Stimulated activated CD8-positive, alpha-beta memory T cell treated with anti-CD3 and anti-CD28 coated beads, Interleukin-12 subunit alpha, Interleukin-12 subunit beta, amount 100 ng/mL, for 24 hours (primary cell): Measurements from ENCODE around the gene CCN5.
"Not testable (repeated sequence)": the region's sequence is repeated elsewhere in the genome, so short reads cannot be mapped to it uniquely, and the experiment has no call there.

Source experiments
- DNase-seq: peaks from one replicate; pipeline ENCODE4 v3.0.0-alpha.2; 2020; ENCODE audit errors: extremely low read depth

CCN5 gene, protein sequence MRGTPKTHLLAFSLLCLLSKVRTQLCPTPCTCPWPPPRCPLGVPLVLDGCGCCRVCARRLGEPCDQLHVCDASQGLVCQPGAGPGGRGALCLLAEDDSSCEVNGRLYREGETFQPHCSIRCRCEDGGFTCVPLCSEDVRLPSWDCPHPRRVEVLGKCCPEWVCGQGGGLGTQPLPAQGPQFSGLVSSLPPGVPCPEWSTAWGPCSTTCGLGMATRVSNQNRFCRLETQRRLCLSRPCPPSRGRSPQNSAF

DNA sequence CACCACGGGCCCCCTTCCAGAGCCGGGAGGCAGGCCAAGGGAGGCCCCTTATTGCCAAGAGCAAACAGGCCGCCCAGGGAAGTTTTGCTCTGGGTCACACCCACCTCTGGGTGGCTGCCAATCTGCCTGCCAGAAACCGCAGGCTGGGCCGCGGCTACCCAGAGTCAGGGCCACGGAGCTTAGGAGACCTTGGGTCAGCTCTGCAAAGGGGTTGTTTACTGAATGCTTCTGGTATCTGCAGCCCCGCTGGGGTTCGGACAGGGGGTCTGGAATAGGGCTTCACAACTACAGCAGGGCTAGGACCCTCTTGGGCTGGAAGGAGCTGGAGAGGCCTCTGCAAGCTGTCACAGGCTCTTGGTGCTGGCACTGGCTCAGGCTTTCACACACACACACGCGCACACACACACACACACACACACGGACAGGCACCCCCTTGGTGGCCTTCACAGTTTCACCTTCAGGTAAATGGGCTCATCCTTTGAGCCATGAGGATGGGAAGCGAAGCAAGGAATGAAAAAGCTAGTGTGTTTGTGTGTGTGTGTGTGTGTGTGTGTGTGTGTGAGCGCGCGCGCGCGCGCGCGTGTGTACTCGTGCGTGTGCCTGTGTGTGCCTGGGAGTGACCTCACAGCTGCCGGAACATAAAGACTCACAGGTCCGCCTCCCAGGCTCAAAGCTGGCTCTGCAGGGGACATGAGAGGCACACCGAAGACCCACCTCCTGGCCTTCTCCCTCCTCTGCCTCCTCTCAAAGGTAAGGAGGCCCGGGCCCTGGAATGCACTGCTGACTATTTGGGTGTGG is at the start of gene CCN5:
Gene CCN5, plus strand, starts transcription at position 669 of the 798 bp plus-strand sequence. Its CDS starts 22 bp downstream, at position 691.
- DNase-seq = no peak

DNA sequence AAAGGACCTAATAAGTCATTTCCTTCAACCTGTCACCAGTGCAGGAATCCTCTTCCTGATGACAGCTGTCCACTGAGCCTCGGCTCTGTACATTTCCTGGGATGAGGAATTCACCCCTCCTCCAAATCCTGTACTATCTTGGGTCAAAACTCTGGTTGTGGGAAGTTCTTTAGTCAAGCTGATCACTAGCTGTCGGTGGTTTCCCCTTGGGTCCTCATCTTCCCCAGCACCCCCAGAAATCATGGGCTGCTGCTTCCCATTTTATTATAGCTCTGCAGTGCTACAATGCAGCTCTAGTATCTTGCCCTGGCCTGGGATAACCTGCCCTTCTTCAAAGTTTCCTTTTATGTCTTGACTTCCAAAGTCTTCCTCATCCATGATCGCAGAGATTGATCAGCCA is 49.1 kb upstream of the CCN5 start:
- no peak for DNase-seq

DNA sequence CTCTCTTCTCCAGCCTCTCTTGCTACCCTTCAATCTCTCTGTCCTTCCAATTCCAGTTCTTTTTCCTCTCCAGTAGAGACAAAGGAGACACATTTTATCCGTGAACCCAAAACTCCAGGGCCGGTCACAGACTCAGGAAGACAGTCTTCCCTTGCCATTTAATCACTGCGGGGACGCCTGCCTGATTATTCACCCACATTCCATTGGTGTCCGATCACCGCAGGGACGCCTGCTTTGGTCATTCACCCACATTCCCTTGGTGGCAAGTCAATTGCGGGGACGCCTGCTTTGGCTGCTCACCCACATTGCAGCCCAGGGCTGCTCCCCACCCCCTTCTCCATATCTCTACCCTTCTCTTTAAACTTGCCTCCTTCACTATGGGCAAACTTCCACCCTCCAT is 44.3 kb upstream of the CCN5 start:
- not testable (repeated sequence) for DNase-seq

DNA sequence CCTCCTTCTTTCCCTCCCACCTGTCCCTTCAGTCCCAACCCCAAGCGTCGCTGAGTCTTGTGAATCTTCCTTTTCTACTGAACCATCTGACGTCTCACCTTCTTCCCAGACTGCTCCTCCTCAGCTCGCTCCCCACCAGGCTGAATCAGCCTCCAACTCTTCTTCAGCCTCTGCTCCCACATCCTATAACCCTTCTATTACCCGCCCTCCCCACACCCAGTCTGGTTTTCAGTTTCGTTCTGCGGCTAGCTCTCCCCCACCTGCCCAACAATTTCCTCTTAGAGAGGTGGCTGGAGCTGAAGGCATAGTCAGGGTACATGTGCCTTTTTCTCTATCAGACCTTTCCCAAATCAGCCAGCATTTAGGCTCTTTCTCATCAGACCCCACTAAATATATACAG is 43.6 kb upstream of the CCN5 start:
- not testable (repeated sequence) for DNase-seq

DNA sequence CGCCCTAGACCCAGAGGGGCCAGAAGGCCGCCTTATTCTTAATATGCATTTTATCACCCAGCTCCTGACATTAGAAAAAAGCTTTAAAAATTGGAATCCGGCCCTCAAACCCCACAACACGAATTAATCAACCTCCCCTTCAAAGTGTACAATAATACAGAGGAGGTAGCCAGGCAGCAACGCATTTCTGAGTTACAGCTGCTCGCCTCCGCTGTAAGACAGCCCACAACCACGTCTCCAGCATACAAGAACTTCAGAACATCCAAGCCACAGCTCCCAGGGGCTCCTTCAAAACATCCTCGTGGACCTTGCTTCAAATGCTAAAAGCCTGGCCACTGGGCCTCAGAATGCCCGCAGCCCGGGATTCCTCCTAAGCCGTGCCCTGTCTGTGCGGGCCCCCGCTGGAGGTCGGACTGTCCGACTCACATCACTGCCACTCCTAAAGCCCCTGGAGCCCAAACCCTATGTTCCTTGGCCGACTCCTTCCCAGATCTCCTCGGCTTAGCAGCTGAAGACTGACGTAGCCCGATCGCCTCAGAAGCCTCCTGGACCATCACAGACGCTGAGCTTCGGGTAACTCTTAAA is 42.8 kb upstream of the CCN5 start:
- DNase-seq = not testable (repeated sequence)

DNA sequence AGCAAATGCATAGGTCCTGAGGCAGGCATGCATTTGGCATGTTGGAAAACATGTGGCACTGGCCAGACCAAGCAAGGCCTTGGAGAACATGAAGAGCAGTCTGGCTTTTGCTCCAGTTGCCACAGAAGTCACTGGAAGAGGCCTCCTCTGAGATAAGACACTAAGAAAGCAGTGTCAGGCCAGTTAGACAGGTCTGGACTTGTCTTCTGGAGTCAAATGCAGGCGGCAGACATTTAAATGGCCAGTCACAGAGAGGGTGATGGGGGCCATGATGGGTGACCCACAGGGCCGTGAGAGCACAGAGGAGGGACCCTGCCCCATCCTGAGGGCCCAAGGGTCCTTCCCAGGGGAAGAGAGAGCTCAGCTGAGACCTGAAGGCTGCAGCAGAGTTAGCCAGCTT is 36.9 kb upstream of the CCN5 start:
- DNase-seq = no peak

DNA sequence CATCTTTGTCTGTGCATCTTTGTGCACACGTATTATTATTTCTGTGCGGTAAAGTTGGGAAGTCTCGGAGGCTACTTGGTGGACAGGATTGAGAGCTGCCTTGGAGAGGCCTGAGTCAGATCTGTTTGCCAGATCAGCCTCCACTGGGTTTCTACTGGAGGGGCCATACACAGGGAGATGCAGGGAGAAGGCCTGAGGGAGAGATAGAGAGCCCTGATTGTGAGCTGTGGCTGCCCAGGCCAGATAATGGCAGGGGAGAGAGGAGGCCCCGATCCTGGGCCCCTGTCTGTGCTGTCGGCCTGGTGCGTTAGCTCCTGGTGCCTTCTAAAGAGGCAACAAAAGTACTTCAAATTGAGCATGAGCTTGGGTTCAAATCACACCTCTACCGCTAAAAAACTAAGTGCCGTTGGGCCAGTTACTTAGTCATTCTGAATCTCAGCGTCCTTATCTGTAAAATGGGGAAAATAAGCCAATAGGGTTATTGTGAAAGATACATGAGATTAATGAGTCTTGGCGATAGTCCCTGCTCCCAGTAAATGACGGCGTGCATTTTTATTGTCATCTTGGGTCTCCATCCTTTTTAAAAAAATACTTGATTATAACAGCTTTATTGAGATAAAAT is 36.1 kb upstream of the CCN5 start:
- no peak for DNase-seq

DNA sequence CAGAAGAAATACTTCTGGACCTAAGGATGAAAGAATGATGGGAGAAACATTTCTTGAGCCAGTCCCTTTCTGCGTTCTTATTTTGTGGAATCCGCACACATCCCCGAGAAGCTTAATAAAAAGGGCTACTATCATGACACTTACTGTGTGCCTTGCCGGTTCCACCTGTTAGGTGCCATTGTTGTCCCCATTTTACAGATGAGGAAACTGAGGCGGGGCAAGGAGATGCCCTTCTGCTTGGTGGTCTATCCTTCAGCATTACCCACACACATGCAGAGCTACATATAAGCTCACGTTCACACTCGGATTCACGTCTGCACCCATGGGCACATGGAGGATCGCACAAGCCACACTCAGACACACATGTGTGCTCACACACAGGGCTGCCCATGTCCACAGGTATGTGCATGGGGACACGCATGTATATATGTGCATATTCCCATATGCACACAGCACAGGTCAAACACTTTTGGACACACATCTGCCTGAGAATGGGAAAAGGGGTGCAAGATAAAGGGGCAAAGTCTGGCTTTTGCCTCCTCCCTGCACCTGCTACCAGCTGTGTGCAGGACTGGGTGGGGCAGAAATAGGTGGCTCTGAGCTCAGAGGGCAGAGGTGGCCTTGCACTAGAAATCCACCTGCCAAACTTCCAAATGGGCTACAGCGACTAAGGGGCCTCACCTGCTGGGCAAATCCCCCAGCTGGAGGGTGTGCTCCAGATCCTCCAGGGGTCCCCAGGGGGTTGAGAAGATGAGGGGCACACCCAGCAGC is 33.2 kb upstream of the CCN5 start:
- no peak for DNase-seq

DNA sequence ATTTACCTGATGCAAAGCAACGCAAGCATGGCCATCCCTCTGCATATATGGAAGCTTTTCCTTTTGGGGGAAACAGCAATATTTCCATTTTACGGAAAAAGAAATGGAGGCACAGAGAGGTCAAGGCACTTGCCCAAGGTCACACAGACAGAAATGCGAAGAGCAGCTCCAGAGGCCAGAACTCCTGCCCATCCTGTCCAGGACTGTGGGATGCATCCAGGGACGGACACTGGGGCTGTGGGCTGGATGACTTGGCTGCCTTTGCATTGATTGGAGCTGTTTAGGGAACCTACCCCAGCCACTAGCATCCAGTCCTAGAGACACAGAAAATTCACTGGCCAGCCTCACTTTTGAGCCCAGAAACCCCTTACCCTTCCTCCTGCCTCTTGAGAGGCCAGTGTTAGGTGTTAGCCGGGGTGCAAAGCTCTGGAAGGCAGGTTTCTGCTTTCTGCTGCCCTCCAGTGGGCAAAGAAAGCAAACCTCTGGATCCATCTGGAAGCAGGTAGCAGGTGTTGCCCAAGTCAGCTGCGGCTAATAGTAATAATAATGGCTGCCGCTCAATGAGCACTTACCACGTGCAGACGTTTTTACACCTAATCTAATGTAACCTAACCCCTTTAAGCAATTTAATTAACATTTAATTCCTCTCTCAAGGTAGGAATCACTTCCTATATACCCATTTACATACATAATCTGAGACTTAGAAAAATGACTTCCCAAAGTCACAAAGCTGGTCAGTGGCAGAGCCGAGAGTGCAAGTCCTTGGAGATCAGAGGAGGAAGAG is 31.7 kb upstream of the CCN5 start:
- DNase-seq = peak; percentile 7

DNA sequence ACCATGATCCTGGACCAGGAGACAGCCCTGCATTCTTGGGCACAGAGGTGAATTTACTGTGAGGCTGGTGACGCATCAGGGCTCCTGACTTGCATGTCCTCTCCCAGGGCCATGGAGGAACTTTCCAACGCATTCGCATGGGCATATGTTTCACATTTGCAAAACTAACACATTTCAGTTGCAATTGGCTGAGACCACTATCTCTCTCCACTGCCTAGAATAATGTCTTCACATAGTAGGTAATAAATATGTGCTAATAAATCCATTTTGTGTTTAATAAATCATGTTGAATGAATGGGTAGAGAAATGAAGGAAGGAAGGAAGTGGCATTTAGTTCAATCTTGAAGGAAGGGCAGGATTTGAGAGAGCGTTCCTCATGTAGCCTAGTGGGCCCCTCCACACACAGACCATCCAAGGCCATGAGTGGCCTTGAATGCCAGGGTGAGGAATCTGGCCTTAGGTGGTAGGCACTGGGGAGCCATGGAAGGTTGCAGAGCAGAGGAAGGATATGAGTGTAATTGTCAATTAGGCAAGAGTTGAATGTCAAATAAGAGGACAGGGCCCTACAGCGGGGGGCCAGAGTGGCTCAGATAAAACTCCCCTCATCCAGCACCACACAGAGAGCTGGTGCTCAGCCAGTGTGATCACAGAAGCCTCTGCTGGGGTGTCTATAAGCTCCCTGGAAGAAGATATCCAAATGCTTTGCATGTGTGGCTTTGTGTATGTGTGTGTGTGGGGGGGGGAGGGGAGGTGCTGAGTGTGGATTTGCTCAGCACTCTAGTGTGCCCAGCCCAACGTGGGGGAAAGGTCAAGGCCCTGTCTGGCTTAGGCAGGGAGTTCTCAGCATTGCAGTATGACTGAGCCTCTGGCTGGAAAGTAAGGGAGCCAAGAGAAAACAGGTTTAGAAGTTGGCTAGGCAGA is 30.9 kb upstream of the CCN5 start:
- no peak for DNase-seq

DNA sequence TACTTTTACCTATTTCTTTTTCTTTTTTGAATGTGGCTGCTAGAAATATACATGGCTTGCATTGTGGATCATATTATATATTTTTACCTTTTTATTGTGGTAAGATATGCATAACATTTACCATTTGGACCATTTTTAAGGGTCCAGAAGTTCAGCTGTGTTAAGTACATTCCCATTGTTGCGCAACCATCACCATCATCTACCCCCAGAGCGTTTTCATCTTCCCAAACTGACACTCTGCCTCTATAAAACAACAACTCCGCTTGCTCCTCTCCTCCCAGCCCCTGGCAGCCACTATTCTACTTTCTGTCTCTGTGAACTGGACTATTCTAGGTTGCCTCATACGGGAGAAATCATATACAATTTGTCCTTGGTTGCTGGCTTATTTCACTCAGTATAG is 28.2 kb upstream of the CCN5 start:
- DNase-seq = no peak

DNA sequence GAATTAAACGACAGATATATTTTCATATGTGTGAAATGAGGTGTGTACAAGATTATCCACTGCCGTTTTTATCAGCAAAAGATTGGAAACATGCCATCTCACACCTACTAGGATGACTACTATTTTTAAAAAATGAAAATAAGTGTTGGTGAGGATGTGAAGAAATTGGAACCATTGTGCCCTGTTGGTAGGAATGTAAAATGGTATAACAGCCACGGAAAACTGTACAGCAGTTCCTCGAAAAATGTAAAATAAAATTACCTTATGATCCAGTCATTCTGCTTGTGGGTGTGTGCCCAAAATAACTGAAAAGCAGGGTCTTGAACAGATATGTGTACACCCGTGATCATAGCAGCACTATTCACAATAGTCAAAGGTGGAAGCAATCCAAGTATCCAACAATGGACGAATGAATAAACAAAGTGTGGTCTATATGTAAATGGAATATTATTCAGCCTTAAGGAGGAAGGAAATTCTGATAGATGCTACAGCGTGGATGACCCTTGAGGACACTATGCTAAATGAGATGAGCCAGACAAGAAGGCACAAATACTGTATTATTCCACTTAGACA is 27.0 kb upstream of the CCN5 start:
- no peak for DNase-seq

DNA sequence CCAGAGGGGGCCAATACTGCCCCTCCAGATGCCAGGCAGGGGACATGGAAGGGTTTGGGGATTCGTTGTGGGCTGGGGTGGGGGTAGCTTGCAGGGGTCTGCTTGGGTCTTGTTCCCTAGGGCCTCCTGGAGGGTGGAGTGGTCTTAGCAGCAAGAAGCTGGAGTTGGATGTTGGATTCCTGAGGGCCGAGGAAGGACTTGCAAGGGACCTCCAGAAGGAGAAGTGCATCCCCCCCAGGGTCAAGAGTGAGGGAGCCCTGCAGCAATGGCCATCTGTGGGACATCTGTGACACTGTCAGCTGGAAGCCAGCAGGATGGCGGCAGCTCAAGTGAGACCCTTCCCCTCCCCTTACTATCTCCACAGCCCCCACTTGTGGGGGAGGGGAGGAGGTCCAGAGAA is 25.4 kb upstream of the CCN5 start:
- DNase-seq = no peak

DNA sequence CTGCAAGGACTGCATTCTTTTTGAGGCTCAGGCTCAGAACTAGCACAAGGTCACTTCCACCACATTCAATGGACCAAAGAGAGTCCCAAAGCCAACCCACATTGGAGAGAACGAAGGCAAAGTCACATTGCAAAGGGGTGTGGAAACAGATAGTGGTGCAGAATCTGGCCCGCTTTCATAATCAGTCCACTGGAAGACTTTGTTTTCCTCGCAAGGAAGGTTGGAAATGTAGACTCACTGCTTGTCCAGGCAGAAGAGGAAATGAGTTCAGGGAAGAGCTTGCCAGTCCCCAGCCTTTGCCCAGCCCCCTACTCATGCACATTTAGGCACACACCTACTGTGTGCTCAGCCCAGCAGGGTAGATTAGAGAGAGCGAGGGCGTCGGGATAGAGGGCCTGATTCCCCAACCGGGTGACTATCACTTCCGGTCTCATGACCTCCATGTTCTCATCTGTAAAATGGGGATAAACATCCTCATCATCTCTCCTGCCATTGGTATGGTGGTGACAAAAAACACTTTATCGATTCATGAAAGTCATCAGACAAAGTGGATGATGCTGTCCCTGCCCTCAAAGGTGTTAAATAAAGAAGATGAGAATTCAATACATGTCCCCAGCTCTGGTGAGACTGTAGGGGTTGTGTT is 24.3 kb upstream of the CCN5 start:
- no peak for DNase-seq

DNA sequence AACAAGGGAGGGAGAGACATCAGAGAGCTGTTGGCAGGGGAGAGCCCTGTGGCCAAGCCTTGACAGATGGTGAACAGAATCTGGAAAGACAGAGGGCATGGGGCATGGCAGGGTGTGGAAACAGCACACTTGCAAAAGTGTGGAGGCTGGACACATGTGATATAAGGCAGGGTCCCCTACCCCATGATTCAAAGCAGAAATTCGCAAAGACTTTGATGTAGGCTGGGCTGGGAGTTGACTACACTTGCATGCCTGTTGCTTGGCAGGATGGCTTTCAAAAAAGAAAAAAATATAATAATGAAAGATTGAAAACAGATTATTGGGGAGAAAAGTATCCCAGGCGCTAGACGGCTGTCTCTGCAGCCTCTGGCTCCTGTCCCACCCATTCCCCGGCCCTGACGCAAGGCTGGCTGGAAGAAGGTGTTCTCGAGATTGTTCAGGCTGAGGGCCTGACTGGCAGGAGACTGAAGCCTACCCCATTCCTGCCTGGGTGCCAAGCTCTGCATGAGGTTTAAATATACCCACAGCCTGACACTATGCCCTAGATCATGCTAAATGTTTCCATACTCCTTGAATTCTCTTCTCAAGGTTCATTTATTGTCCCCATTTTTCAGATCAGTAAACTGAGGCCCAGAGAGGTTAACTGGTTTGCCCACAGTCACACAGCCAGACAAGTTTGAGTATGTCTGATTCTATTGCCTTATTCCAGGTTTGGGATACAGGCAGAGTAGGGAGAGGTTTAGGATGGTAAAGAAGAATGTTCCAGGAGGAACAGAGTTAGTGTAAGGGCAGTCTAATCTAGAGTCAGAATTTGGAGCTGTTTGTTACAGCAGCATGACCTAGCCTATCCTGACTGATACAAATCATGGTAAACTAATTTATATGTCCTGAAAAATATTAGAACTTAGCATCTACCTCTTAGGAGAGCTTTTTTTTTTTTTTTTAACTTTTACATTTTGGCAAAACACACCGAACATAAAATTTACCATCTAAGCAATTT is 23.4 kb upstream of the CCN5 start:
- DNase-seq = no peak

DNA sequence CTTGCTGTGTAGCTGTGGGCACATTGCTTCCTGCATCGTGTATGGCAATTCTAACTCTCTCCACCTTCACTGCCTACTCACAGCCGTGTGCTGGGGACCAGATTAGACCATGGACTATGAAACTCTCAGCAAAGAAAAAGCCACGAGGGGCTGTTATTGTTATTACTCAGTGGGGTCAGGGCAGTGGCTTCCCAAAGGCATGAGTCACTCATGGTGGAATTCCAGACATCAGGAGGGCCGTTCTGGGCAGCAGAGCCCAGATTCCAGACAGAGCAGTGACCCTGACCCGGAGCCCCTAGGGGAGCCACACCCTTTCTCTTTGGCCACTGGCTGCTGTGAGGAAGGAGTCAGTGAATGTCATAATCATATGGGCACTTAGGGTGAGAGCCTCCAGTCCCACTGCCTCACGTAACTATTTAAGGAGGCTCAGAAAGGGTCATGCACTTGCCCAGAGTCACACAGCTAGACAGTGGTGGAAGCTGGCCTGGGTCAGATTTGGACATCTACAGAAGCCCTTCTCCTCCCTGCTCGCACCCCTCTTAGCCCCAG is 22.2 kb upstream of the CCN5 start:
- no peak for DNase-seq

DNA sequence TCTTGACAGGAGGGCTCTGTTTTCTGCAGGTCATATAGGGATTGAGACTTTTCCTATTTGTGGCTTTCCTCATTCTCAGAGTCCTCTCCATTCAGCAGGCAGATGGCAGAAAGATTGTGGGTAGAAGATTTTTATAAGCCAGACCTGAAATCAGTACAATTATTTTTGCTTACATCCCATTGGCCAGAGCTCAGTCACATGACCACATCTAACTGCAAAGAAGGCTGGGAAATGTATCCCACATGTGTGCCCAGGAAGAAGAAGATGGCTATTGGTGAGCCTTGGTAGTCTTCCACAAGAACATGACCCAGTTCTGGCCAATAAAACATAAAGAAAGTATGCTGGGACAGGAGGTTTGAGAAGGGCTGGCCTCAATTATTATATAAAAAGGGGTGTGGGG is 21.5 kb upstream of the CCN5 start:
- DNase-seq = no peak

DNA sequence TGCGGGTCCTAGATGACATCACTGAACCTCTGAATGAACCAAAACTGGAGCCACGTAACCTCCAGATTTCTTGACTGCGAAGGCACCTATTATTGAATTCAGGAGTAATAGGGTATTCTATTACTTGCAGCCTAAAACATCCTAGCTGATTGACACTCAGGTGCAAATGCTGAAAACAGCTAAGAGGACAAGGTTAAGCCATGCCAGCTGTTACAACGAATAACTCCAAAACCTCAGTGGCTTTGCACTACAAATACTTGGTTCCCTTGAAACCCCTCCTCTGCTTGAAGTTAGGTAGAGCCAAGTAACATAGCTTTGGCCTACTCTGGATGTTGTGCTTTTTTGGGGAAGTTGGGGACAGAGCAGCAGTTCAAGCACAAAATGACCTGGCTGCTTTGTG is 21.0 kb upstream of the CCN5 start:
- no peak for DNase-seq
